GM19328 (cell line): ENCODE measurements around the gene SSX2IP.
"Not testable (repeated sequence)": the region's sequence is repeated elsewhere in the genome, so short reads cannot be mapped to it uniquely, and the experiment has no call there.

Experiments
- ATAC-seq: cut with Tn5 transposase; IDR thresholded peaks from one replicate; pipeline ENCODE4 v1.9.1; 2021; ENCODE audit warnings: mild to moderate bottlenecking, moderate library complexity; ENCODE audit not compliant: unreplicated experiment

Gene SSX2IP

GRCh38 chr1:84682047-84682446, 8.2 kb downstream of the SSX2IP start:
- ATAC-seq, result no peak

GRCh38 chr1:84677415-84678099, 12.7 kb downstream of the SSX2IP start:
- ATAC-seq, result no peak

DNA sequence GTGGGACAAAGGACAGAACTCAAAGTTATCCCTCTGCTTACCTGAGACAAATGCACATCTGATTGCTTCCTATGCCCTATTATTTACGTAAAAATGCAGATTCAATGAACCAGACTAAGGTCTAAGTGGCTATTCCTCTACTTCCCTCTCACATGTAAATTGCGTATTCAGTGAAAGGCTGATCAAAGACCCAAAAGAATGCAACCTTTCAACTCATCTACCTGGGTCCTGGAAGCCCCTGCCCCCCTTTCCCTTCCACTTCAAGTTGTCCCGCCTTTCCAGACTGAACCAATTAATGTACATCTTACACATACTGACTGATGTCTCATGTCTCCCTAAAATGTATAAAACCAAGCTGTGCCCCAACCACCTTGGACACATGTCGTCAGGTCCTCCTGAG, 14.6 kb downstream of the SSX2IP start:
- ATAC-seq, result no peak

- ATAC-seq, result no peak
Measured at GRCh38 chr1:84675106-84675505, 15.2 kb downstream of the SSX2IP start.

DNA sequence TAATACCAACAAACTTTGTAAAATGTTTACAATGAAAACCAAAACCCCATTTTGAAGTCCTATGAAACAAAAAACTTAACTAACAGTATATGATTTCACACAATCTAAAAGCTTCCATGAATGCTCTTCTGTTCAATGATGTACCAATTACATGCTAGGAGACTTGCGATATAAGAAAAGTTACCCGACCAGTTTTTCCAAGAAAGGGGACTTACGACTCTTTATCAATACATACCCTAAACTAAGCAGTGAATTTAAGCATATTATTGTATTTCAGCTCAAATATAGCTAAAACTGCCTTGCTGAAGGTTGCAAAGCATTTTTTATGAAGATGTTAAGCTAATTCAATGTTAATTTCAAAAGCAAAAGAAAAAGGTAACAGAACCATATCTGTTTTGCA, 15.6 kb downstream of the SSX2IP start:
- no peak for ATAC-seq

DNA sequence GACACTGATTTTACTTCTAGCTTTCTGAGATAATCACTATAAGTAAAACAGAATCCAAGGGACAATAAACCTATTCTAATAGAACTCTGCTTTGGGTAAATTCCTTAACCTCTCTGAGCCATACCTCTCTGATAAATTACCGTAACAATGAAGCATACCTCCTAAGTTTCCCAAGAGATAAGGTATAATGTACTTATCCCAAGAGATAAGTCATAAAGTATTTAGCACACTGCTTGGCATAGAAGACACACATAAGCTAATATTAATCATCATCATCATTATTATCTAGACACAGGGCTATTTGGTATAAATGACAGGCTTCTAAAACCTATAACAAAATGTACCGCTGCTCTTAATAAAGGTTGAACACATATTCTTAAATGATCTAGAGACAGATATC, 16.2 kb downstream of the SSX2IP start:
- no peak for ATAC-seq

DNA sequence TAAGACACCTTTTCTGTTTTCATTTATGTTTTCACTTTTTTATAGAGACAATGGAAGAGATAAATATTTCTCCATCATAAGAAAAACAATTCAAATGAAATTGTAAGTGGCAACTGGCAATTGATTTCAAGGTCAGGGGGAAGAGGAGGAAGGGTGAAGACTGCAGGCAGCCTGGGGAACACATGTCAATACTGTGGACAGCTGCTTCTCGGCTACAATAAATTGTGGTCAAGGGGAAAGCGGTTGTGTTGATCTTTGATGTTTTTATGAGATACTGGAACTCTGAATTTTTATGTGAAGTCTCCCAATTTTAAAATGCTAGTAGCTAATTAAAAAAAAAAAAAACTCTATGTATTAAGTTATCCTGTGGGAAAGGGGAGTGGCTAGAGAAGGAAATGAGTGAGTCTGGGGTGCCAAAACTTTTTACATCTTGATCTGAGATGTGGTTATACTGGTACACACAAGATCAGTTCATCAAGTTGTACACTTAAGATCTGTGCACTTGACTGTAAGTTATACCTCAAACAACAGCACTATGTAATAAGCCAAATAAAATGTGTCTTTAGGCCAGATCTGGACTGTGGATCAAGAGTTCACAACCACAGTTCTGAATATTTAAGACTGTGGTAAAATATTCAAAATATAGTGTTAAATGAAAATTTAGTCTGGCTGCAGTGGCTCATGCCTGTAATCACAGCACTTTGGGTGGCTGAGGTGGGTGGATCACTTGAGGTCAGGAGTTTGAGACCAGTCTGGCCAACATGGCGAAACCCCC, 18.0 kb downstream of the SSX2IP start:
- ATAC-seq, result no peak

- no peak for ATAC-seq
Measured at GRCh38 chr1:84669831-84670230, 20.4 kb downstream of the SSX2IP start.

GRCh38 chr1:84668185-84668584, 22.1 kb downstream of the SSX2IP start:
- ATAC-seq, result no peak

DNA sequence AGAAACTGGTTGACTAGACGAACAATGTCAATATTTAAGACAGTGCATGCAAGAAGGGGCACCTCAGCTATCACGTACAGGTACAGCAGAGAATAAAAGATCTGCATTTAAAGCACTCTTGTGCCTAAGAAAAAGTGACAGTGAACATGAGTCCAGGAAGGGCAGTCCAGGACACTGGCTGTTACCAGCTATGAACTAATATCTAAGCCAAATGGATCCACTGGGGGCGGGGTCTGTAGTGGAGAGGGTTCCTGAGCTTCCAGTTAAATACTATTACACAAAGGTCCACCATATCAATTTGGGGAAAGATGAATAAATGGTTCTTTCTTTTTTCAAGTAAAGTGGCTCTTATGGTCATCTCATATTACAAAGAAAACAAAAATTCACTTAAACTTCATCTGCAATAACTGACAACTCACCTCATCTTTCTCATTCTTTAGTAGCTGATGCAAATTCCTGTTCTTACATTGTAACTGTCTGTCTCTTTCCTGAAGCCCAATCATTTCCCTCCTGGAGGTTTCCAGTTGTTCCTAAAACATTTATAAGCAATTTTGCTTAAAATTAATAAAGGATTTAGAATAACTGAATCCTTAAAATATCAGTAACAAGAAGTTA, 24.5 kb downstream of the SSX2IP start:
- no peak for ATAC-seq

GRCh38 chr1:84653130-84653677, 37.1 kb downstream of the SSX2IP start:
- ATAC-seq, result no peak

DNA sequence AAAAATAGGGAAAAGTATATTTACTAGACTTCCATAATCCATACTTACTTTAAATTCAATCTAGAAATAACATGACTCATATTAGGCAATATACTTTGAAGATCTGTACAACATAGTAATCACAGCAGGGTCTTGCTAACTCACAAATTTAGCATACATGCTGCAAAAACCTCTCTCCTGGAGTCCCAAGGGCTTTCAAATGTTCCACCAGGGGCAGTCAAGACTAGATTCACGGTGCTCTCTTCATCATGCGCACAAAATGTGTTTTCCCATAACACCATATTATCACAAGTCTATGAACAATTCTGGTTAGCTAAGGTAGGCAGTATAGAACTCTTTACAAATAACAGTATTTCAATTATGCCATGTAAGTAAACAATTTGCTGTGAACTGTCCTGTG, 45.8 kb downstream of the SSX2IP start:
- no peak for ATAC-seq

- no peak for ATAC-seq
Measured at GRCh38 chr1:84643183-84643582, 47.1 kb downstream of the SSX2IP start.

DNA sequence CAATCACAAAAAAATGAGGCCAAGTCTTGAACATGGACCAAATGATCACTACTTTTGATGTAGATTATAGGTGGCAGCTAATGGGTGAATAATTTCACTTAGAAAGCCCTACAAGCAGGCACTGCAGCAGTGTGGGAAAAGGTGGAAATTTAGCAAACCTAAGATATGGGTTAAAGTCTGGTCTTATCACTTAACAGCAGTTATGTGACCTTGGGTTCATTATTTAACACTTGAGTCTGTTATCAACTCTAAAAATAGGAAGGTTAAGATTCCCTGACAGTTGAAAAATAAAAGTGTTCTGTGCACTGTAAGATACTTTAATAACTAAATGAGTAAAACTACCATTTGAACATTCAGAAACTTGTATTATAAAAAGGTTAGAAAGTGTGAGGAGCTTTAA, 47.5 kb downstream of the SSX2IP start:
- no peak for ATAC-seq

DNA sequence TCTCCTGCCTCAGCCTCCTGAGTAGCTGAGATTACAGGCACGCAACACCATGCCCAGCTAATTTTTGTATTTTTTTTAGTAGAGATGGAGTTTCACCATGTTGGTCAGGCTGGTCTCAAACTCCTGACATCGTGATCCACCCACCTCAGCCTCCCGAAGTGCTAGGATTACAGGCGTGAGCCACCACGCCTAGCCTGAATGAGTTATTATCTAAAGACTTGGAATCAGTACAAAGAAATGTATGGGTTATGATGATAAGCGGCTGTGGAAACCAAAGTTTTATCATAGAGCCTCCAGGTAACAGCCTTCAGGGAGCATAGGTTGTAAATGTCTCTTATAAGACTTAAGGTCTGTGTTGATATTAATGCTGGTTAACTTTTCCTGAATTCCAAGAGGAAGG, 50.5 kb downstream of the SSX2IP start:
- not testable (repeated sequence) for ATAC-seq

DNA sequence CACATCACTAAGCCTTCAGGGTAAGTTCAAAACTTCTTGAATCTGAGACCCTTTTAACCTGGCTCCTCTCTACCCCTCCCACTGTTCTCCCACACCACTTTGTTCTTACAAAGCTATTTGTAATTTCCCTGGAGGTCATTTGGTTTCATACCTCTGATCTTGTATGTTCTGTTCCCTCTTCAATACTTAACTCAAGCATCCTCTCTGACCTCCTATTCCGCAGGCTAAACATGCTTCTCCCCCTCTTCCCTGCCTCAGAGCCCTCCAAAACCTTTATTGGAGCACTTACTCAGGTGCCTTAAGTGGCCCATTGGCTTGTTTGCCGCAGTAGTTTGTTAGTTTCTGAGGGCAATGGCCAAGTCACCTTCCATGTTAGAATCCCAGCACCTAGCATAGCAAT, 54.8 kb downstream of the SSX2IP start:
- no peak for ATAC-seq

DNA sequence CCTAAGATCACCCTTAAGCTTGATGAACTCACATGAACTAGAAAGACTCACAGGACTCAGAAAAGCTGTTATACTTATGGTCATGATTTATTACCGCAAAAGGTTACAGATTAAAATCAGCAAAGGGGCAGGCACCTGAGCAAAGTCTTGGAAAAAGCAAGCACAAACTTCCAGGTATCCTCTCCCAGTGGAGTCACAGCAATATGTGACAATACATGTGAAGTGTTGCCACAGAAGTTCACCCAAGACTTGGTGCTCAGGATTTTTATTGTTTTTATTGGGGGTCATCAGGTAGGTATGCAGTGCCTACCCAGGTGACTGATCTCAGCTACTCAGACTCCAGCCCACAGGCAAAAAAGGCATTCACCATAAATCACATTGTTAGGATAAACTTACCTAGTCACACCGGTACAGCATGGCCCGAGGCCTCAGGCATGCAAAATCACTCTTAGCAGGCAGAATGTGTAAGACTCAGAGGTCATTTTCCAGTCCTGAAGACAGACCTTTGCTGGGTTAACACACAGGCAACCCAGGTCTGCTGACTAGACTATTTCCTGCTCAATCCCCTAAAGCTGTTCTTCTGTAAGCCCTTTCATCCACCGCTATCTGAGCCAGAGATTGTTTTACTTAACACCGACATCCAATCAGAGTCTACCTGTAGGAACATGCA, 55.6 kb downstream of the SSX2IP start:
- ATAC-seq, result no peak

DNA sequence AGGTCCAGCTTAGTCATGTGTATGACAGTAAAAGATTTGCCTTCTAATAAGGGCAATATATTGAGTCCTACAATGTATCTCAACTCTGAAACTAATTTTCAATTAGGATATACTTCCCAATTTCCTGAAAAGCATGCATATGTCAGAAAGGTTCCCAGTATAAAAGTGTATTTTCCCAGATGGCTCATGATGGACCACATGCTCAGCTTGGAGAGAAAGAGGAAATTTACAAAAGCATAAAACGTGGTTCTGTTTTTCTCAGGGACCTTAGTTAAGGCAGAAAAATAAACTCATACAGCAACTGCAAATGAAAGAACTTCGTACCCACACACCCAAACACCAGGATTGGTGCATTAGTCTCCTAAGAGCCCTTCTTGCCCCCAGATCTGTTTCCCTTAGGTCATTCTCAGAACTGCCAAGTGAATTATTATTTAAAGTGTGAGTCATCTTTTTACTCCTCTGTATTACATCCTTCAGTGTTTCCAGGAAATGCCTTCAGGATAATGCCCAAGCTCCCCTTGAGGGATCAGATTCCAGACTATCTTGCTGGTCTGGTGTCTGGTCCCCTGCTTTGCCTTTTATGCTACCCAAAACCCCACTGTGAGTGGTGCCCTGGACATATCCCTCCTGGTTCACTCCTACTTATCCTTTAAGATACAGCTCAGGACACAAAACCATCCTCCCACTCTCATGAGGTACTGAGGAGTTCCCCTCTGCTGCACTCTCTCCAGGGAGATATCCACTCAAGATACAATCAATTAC, 57.4 kb downstream of the SSX2IP start:
- ATAC-seq, result no peak

DNA sequence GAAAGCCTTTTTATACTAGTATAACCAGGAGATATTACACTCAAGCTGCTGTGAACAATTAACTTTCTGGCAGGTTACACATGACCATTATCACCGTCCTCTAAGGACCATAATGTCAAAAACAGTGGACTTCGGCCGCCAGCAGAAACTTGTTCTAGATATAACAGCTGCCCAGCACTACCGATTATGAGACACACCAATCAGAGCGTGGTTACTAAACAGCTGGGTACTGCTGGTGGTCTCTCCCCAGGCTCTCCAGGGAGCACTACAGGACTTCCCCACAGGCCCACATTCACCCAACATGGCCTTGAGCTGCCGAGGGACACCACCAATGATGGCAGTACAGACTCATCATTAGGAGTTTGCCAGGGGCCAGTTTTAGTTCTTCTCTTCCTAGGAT, 58.1 kb downstream of the SSX2IP start:
- ATAC-seq, result no peak

- ATAC-seq, result no peak
Measured at GRCh38 chr1:84624876-84625275, 65.4 kb downstream of the SSX2IP start.

DNA sequence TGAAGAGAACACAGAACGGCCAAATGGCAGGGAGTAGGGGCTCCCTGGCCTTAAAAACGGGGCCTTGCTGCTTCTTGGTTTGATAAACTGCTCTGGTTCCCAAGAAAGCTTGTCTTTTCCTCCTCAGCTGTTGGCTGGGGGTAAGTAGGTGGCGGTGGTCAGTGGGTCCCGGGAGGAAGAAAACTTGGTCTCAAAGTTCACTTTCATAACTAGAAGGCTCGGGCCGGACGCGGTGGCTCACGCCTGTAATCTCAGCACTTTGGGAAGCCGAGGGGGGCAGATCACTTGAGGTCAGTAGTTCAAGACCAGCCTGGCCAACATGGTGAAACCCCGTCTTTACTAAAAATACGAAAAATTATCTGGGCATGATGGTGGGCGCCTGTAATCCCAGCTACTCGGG, 68.7 kb downstream of the SSX2IP start:
- no peak for ATAC-seq
